ENCODE results near the gene AJAP1. TPM values are rescaled to one million over a fixed set of nuclear protein-coding genes. Genes with fewer than 3 reads are reported as not detected.

The AJAP1 gene
- total RNA-seq, 1 experiment from 2014 or later: 26.4 TPM

- DNase-seq (ENCODE audit: low read depth): no peak
Observed at GRCh38 chr1:4657244-4657789, 2.9 kb downstream of the AJAP1 start.

GRCh38 chr1:4657960-4658541 lies 3.6 kb downstream of the AJAP1 start:
- no peak for DNase-seq (ENCODE audit: low read depth)

- DNase-seq (ENCODE audit: low read depth): peak; percentile 66
Observed at GRCh38 chr1:4658643-4659628, 4.5 kb downstream of the AJAP1 start.

GRCh38 chr1:4660917-4661594 lies 6.6 kb downstream of the AJAP1 start:
- DNase-seq (ENCODE audit: low read depth): no peak

GRCh38 chr1:4661595-4661917 lies 7.1 kb downstream of the AJAP1 start:
- DNase-seq (ENCODE audit: low read depth): no peak

GRCh38 chr1:4662168-4662567 lies 7.8 kb downstream of the AJAP1 start:
- DNase-seq (ENCODE audit: low read depth): no peak

GRCh38 chr1:4662723-4663122 lies 8.3 kb downstream of the AJAP1 start:
- no peak for DNase-seq (ENCODE audit: low read depth)

GRCh38 chr1:4664095-4664494 lies 9.7 kb downstream of the AJAP1 start:
- DNase-seq (ENCODE audit: low read depth): no peak

- peak; percentile 28 for DNase-seq (ENCODE audit: low read depth)
Observed at GRCh38 chr1:4664606-4665005, 10.2 kb downstream of the AJAP1 start.

GRCh38 chr1:4665456-4665855 lies 11.0 kb downstream of the AJAP1 start:
- no peak for DNase-seq (ENCODE audit: low read depth)

GRCh38 chr1:4666683-4667082 lies 12.3 kb downstream of the AJAP1 start:
- DNase-seq (ENCODE audit: low read depth): peak; percentile 91

GRCh38 chr1:4668743-4669700 lies 14.6 kb downstream of the AJAP1 start:
- peak; percentile 86 for DNase-seq (ENCODE audit: low read depth)

GRCh38 chr1:4670265-4670664 lies 15.9 kb downstream of the AJAP1 start:
- DNase-seq (ENCODE audit: low read depth): no peak

- no peak for DNase-seq (ENCODE audit: low read depth)
Observed at GRCh38 chr1:4671828-4672227, 17.4 kb downstream of the AJAP1 start.

GRCh38 chr1:4673494-4673893 lies 19.1 kb downstream of the AJAP1 start:
- peak; percentile 62 for DNase-seq (ENCODE audit: low read depth)

GRCh38 chr1:4674117-4674516 lies 19.7 kb downstream of the AJAP1 start:
- no peak for DNase-seq (ENCODE audit: low read depth)

- DNase-seq (ENCODE audit: low read depth): no peak
Observed at GRCh38 chr1:4674676-4675075, 20.3 kb downstream of the AJAP1 start.

- no peak for DNase-seq (ENCODE audit: low read depth)
Observed at GRCh38 chr1:4675454-4676186, 21.2 kb downstream of the AJAP1 start.

- DNase-seq (ENCODE audit: low read depth): no peak
Observed at GRCh38 chr1:4676253-4676652, 21.8 kb downstream of the AJAP1 start.

GRCh38 chr1:4677608-4678007 lies 23.2 kb downstream of the AJAP1 start:
- no peak for DNase-seq (ENCODE audit: low read depth)
